ENCODE results near the gene NSD2.

GRCh38 chr4:1980561-1981041 is 109.4 kb downstream of the NSD2 start:
- no peak for TF ChIP-seq CTCF (optimal IDR thresholded peaks at IDR 0.05 in 1 of 3, IDR thresholded peaks at IDR 0.05 in 1 of 3, conservative IDR thresholded peaks at IDR 0.05 in 1 of 3; ENCODE audit: extremely low read depth in 1 of 3, insufficient read depth in 2 of 3, low read length in 3 of 3)
- no peak for TF ChIP-seq EZH2 (IDR thresholded peaks at IDR 0.05; ENCODE audit: low read length)
